ENCODE measurements around the gene AZIN2.
"Not testable (repeated sequence)": the region's sequence is repeated elsewhere in the genome, so short reads cannot be mapped to it uniquely, and the experiment has no call there.

AZIN2 gene

GRCh38 chr1:33120436-33121231 is 39.7 kb downstream of the AZIN2 start:
- peak; percentile 45 for DNase-seq (ENCODE audit: low read depth)
- H3K4me3 ChIP-seq (ENCODE audit: low read depth, low read length) = no peak overlapping the region
- no peak for TF ChIP-seq CTCF (conservative IDR thresholded peaks at IDR 0.05; ENCODE audit: low read depth, low read length)

GRCh38 chr1:33121728-33122127 is 40.8 kb downstream of the AZIN2 start:
- TF ChIP-seq CTCF (conservative IDR thresholded peaks at IDR 0.05; ENCODE audit: low read depth, low read length) = no peak
- no peak for DNase-seq (ENCODE audit: low read depth)
- no peak overlapping the region for H3K4me3 ChIP-seq (ENCODE audit: low read depth, low read length)

GRCh38 chr1:33122483-33123178 is 41.7 kb downstream of the AZIN2 start:
- no peak for DNase-seq (ENCODE audit: low read depth)
- no peak for TF ChIP-seq CTCF (conservative IDR thresholded peaks at IDR 0.05; ENCODE audit: low read depth, low read length)
- H3K4me3 ChIP-seq (ENCODE audit: low read depth, low read length) = no peak overlapping the region

GRCh38 chr1:33123266-33123665 is 42.3 kb downstream of the AZIN2 start:
- no peak for TF ChIP-seq CTCF (conservative IDR thresholded peaks at IDR 0.05; ENCODE audit: low read depth, low read length)
- H3K4me3 ChIP-seq (ENCODE audit: low read depth, low read length) = no peak overlapping the region
- no peak for DNase-seq (ENCODE audit: low read depth)

GRCh38 chr1:33124647-33125046 is 43.7 kb downstream of the AZIN2 start:
- not testable (repeated sequence) for DNase-seq (ENCODE audit: low read depth); H3K4me3 ChIP-seq (ENCODE audit: low read depth, low read length)

- peak overlapping the region; percentile 67 for H3K4me3 ChIP-seq (ENCODE audit: low read depth, low read length)
- no peak for DNase-seq (ENCODE audit: low read depth)
- TF ChIP-seq CTCF (conservative IDR thresholded peaks at IDR 0.05; ENCODE audit: low read depth, low read length) = no peak
Measured at GRCh38 chr1:33126411-33127000, 45.6 kb downstream of the AZIN2 start.

GRCh38 chr1:33127001-33127823 is 46.3 kb downstream of the AZIN2 start:
- TF ChIP-seq CTCF (conservative IDR thresholded peaks at IDR 0.05; ENCODE audit: low read depth, low read length) = peak; percentile 97
- H3K4me3 ChIP-seq (ENCODE audit: low read depth, low read length) = peak overlapping the region; percentile 67
- peak; percentile 100 for DNase-seq (ENCODE audit: low read depth)
